NCI-H2029 treated with DMSO at 0.1 percent for 48 hours (cell line): ENCODE results near the gene B4GALT4.
"Not testable (repeated sequence)": the region's sequence is repeated elsewhere in the genome, so short reads cannot be mapped to it uniquely, and the experiment has no call there.

Experiments used
- DNase-seq: peaks from one replicate; lab custom pipeline; 2025; lab: John Stamatoyannopoulos, UW

Gene B4GALT4

GRCh38 chr3:119195911-119196310, 44.8 kb downstream of the B4GALT4 start:
- DNase-seq: no peak

- no peak for DNase-seq
These were observed 45.6 kb downstream of the B4GALT4 start for GRCh38 chr3:119195151-119195476.

GRCh38 chr3:119194237-119195150, 46.2 kb downstream of the B4GALT4 start:
- DNase-seq: no peak

- DNase-seq: no peak
These were observed 48.9 kb downstream of the B4GALT4 start for GRCh38 chr3:119191800-119192199.

- DNase-seq: no peak
These were observed 53.4 kb downstream of the B4GALT4 start for GRCh38 chr3:119187266-119187665.

- DNase-seq: no peak
These were observed 55.7 kb downstream of the B4GALT4 start for GRCh38 chr3:119184796-119185570.

- no peak for DNase-seq
These were observed 56.6 kb downstream of the B4GALT4 start for GRCh38 chr3:119184111-119184510.

- no peak for DNase-seq
These were observed 58.9 kb downstream of the B4GALT4 start for GRCh38 chr3:119181765-119182164.

GRCh38 chr3:119177321-119177720, 63.4 kb downstream of the B4GALT4 start:
- DNase-seq: no peak

GRCh38 chr3:119176778-119177177, 63.9 kb downstream of the B4GALT4 start:
- no peak for DNase-seq

- no peak for DNase-seq
These were observed 64.6 kb downstream of the B4GALT4 start for GRCh38 chr3:119175872-119176756.

GRCh38 chr3:119173325-119173724, 67.4 kb downstream of the B4GALT4 start, which contains the start of gene UPK1B:
Gene UPK1B, plus strand, starts transcription at chr3:119173598. Its CDS starts 13,144 bp downstream, at chr3:119186742.
- DNase-seq: no peak

GRCh38 chr3:119170821-119171220, 69.9 kb downstream of the B4GALT4 start:
- no peak for DNase-seq

- DNase-seq: not testable (repeated sequence)
These were observed 75.9 kb downstream of the B4GALT4 start for GRCh38 chr3:119164745-119165144.
